Neutrophil (primary cell): ENCODE results near the gene PRLR.

Experiments used
- H3K27ac ChIP-seq: fragments of 200-600 bp; sonication (generic); 2 replicates; pipeline ENCODE4 v1.5.1; 2016; ENCODE audit warnings: mild to moderate bottlenecking, moderate library complexity
- H3K27me3 ChIP-seq: fragments of 200-600 bp; sonication (generic); 2 replicates; pipeline ENCODE4 v1.6.0; 2016; ENCODE audit warnings: mild to moderate bottlenecking
- H3K36me3 ChIP-seq: fragments of 200-600 bp; sonication (generic); 2 replicates; pipeline ENCODE4 v1.5.1; 2017
- H3K4me1 ChIP-seq, 2 experiments: fragments of 200-600 bp in 1 of 2; sonication (generic) in 1 of 2; 1 replicate in 1 of 2; 2 replicates in 1 of 2; pipeline versions ENCODE4 v1.5.1 to v1.6.1; 2013 to 2016; ENCODE audit warnings: low read depth in 1 of 2, low read length in 1 of 2, mild to moderate bottlenecking in 1 of 2, moderate library complexity in 1 of 2; ENCODE audit not compliant: control insufficient read depth in 1 of 2, insufficient read depth in 1 of 2
- H3K4me3 ChIP-seq, 2 experiments: fragments of 200-600 bp in 1 of 2; sonication (generic) in 1 of 2; 1 replicate in 1 of 2; 2 replicates in 1 of 2; pipeline ENCODE4 v1.5.1; 2013 to 2016; ENCODE audit warnings: low read depth in 1 of 2, low read length in 1 of 2, mild to moderate bottlenecking in 1 of 2, moderate library complexity in 1 of 2
- H3K9me3 ChIP-seq: fragments of 200-600 bp; sonication (generic); 2 replicates; pipeline ENCODE4 v1.5.1; 2016
- CTCF ChIP-seq: fragments of 200-600 bp; sonication (generic); IDR thresholded peaks from 2 replicates; pipeline ENCODE4 v1.5.1; 2016; ENCODE audit warnings: antibody characterized with exemption

The PRLR gene

GRCh38 chr5:35035271-35035670 lies 195.0 kb downstream of the PRLR start:
- Histone ChIP-seq H3K4me1 (no peaks in the 10 kb centered on the region), H3K4me3 (no peak overlapping the region), H3K27ac (no peak overlapping the region), H3K9me3 (no peaks in the 10 kb centered on the region), H3K27me3 (peaks cover 9% of the 10 kb centered on the region), H3K36me3 (no peaks in the 10 kb centered on the region)
- TF ChIP-seq CTCF, result no peak

- Histone ChIP-seq H3K4me3 (no peak overlapping the region), H3K27ac (no peak overlapping the region), H3K36me3 (no peaks in the 10 kb centered on the region), H3K4me1 (no peaks in the 10 kb centered on the region), H3K27me3 (peaks cover 1% of the 10 kb centered on the region), H3K9me3 (no peaks in the 10 kb centered on the region)
- no peak for TF ChIP-seq CTCF
Observed at GRCh38 chr5:35032356-35032755, 197.9 kb downstream of the PRLR start.

GRCh38 chr5:35031276-35031675 lies 199.0 kb downstream of the PRLR start:
- TF ChIP-seq CTCF, result no peak
- Histone ChIP-seq H3K27me3 (no peaks in the 10 kb centered on the region), H3K4me3 (no peak overlapping the region), H3K27ac (no peak overlapping the region), H3K4me1 (no peaks in the 10 kb centered on the region), H3K36me3 (no peaks in the 10 kb centered on the region), H3K9me3 (no peaks in the 10 kb centered on the region)

GRCh38 chr5:35030426-35031100 lies 199.7 kb downstream of the PRLR start:
- Histone ChIP-seq H3K4me1 (no peaks in the 10 kb centered on the region), H3K4me3 (no peak overlapping the region), H3K36me3 (no peaks in the 10 kb centered on the region), H3K27ac (no peak overlapping the region), H3K27me3 (no peaks in the 10 kb centered on the region), H3K9me3 (no peaks in the 10 kb centered on the region)
- TF ChIP-seq CTCF, result no peak

GRCh38 chr5:35029333-35029732 lies 201.0 kb downstream of the PRLR start:
- Histone ChIP-seq H3K27ac (no peak overlapping the region), H3K4me1 (no peaks in the 10 kb centered on the region), H3K36me3 (no peaks in the 10 kb centered on the region), H3K4me3 (no peak overlapping the region), H3K9me3 (no peaks in the 10 kb centered on the region), H3K27me3 (no peaks in the 10 kb centered on the region)
- TF ChIP-seq CTCF, result no peak
